HL-60 (cell line): ENCODE results near the gene TULP1.

Source experiments
- DNase-seq, 2 experiments: peaks; one replicate each; pipeline ENCODE4 v3.0.0-alpha.2; 2010 to 2020; ENCODE audit warnings: low read depth in 1 of 2, low spot score in 1 of 2
- H3K27ac ChIP-seq: fragments of 250-450 bp; sonication (Bioruptor Pico); replicated peaks from 2 replicates; pipeline ENCODE4 v1.5.1; 2020; ENCODE audit warnings: mild to moderate bottlenecking, moderate library complexity
- H3K27me3 ChIP-seq: fragments of 250-450 bp; sonication (Bioruptor Pico); 2 replicates; pipeline ENCODE4 v1.5.1; 2021; ENCODE audit warnings: mild to moderate bottlenecking, moderate library complexity; ENCODE audit not compliant: insufficient read depth, poor library complexity, severe bottlenecking
- H3K4me3 ChIP-seq: replicated peaks from 2 replicates; pipeline ENCODE4 v1.5.1; 2011; ENCODE audit warnings: mild to moderate bottlenecking, control low read depth, low read length; ENCODE audit not compliant: insufficient read depth
- CTCF ChIP-seq: IDR thresholded peaks from one replicate; pipeline ENCODE4 v1.5.1; 2011; ENCODE audit warnings: low read length, control low read depth, inconsistent platforms; ENCODE audit not compliant: insufficient read depth
- GABPA ChIP-seq: IDR thresholded peaks from 2 replicates; pipeline ENCODE4 v1.6.1; 2012; ENCODE audit warnings: low read depth
- POLR2AphosphoS5 ChIP-seq: IDR thresholded peaks from 2 replicates; pipeline ENCODE4 v1.6.1; 2012; ENCODE audit warnings: low read depth
- REST ChIP-seq: IDR thresholded peaks from 2 replicates; pipeline ENCODE4 v1.6.1; 2012; ENCODE audit warnings: low read depth; ENCODE audit not compliant: insufficient replicate concordance
- SPI1 ChIP-seq: IDR thresholded peaks from 2 replicates; pipeline ENCODE4 v1.6.1; 2012; ENCODE audit warnings: low read depth, mild to moderate bottlenecking, borderline replicate concordance
- long read RNA-seq: library from polyadenylated mRNA; unstranded; transcript quantifications from one replicate; pipeline ENCODE4 v2.0.0, GENCODE V29; 2020

The TULP1 gene
- long read RNA-seq, partial matches to known transcripts: 1 of 1 reads
- long read RNA-seq, other reads (novel, unspliced or antisense): 0 of 1 reads

GRCh38 chr6:35512740-35513139 lies at the start of gene TULP1:
TULP1 (minus strand) TSS chr6:35512896; CDS start chr6:35512858, 38 bp downstream.
- TF ChIP-seq GABPA (no peak), SPI1 (no peak), REST (no peak), CTCF (no peak), POLR2AphosphoS5 (no peak)
- no peak for DNase-seq
- H3K27me3 ChIP-seq: peaks cover 10% of the 10 kb centered on the region
- no peak within 1 kb of the TSS for H3K27ac ChIP-seq
- no peak within 1 kb of the TSS for H3K4me3 ChIP-seq

- no peak for TF ChIP-seq POLR2AphosphoS5
- no peak overlapping the region for H3K4me3 ChIP-seq
- H3K27ac ChIP-seq: no peak overlapping the region
- peaks cover 3% of the 10 kb centered on the region for H3K27me3 ChIP-seq
- DNase-seq: no peak
These were observed 49.4 kb upstream of the TULP1 start for GRCh38 chr6:35562060-35562459.

- no peak overlapping the region for H3K4me3 ChIP-seq
- no peak overlapping the region for H3K27ac ChIP-seq
- TF ChIP-seq POLR2AphosphoS5 (no peak), REST (no peak), GABPA (no peak), CTCF (no peak), SPI1 (no peak)
These were observed 48.4 kb upstream of the TULP1 start for GRCh38 chr6:35561113-35561512.

GRCh38 chr6:35558571-35558970 lies 45.9 kb upstream of the TULP1 start:
- H3K27ac ChIP-seq: no peak overlapping the region
- no peak for TF ChIP-seq POLR2AphosphoS5
- DNase-seq: no peak
- H3K27me3 ChIP-seq: no peaks in the 10 kb centered on the region
- H3K4me3 ChIP-seq: no peak overlapping the region

More at GRCh38 chr6:35561113-35561512, 48.4 kb upstream of the TULP1 start:
- no peak for DNase-seq
- H3K27me3 ChIP-seq: peaks cover 3% of the 10 kb centered on the region

- peak in 1 of 2 experiments; percentile 44 for DNase-seq
- Histone ChIP-seq H3K4me3 (no peak overlapping the region), H3K27me3 (no peaks in the 10 kb centered on the region), H3K27ac (no peak overlapping the region)
- TF ChIP-seq SPI1 (peak; percentile 61; the same call in 1 of the 2 replicates), POLR2AphosphoS5 (no peak)
These were observed 44.5 kb upstream of the TULP1 start for GRCh38 chr6:35557239-35557638.
